HL-60/S4 treated with retinoic acid at 250 ng/mL for 4 days and 3 days (cell line): Measurements from ENCODE around the gene CTTNBP2NL.
"Not testable (repeated sequence)": the region's sequence is repeated elsewhere in the genome, so short reads cannot be mapped to it uniquely, and the experiment has no call there.

Source experiments
- in situ Hi-C: fragments of 300-500 bp; cut with MboI; formaldehyde crosslinking; loops from 2 replicates; pipeline ENCODE4 v1.7.0; 2022; ENCODE audit warnings: low sequenced_read_pairs

Gene CTTNBP2NL

DNA sequence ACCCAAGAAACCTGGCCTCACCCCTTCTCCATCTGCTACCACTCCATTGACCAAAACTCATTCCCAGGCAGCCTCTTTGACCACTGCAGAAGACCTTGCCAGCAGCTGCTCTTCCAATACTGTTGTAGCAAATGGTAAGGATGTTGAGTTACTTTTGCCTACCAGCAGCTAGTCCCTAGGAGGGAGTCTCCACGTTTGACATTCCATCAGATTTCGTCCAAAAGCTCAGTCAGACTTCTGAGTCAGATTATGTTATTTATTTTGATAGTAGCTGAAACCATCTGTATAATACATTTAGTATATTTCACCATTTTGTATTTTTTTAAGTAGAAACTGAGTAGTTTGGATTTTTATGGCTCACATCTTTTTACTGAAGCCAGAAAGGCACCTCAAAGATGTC is 61.2 kb downstream of the CTTNBP2NL start:
- in situ Hi-C loops, result no loop called here

DNA sequence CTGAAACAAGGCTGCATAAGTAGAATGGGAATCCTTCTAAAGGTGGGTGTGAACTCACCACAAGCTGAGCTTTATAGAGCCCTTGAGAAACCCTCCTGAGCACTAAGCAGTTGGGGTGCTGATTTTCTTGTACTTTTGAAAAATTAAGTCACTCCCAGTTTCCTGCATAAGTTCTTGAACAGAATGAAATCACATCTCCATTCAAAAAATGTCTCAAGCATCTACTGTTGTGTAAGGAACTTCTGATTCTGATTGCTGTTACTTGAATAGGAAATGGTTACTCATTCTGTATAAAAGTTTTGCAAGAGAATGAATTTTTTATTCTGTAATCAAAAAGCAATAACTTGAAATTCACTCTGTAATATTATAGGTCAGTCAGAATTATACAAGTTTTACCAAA is 61.9 kb downstream of the CTTNBP2NL start:
- in situ Hi-C loops, result no loop called here

- in situ Hi-C loops, result no loop called here
Measured at GRCh38 chr1:112458756-112459155, 62.7 kb downstream of the CTTNBP2NL start.

DNA sequence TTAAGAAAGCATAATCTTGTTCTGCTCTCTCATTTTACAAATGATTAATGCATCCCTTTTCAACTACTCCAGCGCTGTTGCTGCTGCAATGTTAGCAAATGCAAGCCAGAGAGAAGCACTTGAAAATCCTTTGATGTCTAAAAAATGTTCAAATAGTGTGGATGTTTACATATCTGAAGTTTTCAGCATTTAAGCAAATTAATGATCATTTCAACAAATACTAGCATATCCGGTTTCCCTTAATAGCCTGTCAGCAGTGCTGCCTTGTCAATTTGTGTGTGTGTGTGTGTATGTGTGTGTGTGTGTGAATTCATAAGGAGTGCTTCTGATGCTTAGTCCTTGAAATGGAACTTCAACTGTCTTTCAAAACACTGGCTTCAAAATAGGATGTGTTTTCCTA is 64.6 kb downstream of the CTTNBP2NL start:
- in situ Hi-C loops, result no loop called here

DNA sequence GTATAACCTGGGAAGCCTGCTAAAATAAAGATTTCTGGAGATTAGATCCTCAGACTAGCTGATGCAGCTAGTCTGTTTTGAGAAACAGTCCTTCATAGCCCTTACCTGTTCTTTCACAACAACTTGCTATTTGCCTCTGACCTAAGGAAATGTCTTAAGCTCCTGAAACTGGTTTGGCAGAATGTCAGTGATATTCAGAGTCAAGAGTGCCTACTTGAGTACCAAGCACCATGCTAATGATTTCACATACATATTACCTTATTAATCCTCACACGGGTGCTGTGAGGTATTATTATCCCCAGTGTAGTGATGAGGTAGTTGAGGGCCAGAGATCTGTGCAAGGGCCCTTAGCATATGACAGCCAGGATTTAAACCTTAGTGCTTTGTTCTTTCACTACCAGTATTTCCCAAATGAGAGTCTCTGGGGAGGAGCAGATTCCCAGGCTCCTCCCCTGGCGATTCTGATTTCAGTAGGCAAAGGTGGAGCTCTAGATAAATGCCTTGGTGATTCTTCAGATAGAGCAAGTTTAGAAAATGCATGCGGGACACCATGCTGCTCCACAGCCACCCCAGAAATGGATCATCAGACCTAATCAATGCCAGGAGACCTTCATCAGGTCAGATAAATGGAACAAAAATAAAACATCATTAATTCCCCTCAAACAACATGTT is 65.3 kb downstream of the CTTNBP2NL start:
- in situ Hi-C loops, result no loop called here

GRCh38 chr1:112462953-112463279 is 66.9 kb downstream of the CTTNBP2NL start:
- in situ Hi-C loops, result no loop called here

GRCh38 chr1:112464501-112464900 is 68.5 kb downstream of the CTTNBP2NL start:
- in situ Hi-C loops, result no loop called here

DNA sequence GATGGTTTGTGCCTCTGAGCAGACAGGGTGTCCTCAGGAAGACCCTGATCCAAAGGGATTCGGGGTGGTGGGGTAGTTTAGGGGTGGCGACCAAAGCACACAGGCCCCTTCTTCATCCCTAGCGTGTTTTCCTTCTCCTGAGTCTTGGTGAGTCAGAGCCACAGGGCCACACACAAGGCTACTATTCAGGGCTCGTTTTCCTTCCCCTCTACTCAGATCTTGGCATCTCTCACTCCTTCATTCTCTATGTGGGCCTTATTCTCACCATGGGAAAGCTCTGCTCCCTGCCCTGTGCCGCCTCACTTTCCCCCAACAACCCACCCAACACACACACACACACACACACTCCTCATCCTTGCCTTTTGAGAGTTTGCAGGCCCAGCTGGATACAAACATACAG is 69.1 kb downstream of the CTTNBP2NL start:
- in situ Hi-C loops, result no loop called here

GRCh38 chr1:112466078-112466660 is 70.2 kb downstream of the CTTNBP2NL start:
- in situ Hi-C loops, result no loop called here

- in situ Hi-C loops, result not testable (repeated sequence)
Measured at GRCh38 chr1:112470324-112470723, 74.3 kb downstream of the CTTNBP2NL start.

GRCh38 chr1:112470966-112471365 is 75.0 kb downstream of the CTTNBP2NL start:
- in situ Hi-C loops, result no loop called here

DNA sequence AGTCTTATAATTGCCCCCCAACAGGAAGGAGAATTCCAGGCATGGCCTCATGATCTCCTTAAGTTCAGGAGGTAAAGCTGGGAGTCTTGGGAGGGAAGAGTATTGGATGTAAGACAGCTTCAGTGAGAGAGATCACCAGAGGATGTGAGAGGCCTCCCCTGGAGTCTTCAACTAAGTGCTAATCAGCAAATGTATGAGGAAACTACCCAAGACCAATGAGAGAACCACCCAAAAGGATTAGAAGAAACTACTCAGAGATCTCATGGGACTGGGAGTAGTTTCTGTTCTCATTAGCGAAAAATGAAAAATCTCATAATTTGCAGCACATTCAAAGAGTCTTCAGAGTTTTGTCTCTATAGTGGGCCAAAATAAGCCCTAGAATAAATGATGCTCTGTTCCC is 76.1 kb downstream of the CTTNBP2NL start:
- in situ Hi-C loops, result no loop called here

DNA sequence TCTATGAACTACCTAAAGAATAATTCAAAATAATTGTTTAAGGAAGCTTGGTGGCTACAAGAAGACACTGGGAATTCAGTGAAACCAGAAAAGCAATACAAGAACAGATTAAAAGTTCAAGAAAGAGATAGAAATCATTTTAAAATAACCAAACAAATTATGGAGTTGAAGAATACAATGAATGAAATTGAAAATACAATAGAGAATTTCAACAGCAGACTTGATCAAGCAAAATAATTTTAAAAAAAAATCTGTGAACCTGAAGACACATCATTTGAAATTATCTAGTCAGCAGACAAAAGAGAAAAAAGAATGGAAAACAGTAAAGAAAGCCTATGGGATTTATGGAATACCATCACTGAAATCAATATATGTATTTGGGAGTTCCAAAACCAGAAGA is 81.5 kb downstream of the CTTNBP2NL start:
- in situ Hi-C loops, result no loop called here

DNA sequence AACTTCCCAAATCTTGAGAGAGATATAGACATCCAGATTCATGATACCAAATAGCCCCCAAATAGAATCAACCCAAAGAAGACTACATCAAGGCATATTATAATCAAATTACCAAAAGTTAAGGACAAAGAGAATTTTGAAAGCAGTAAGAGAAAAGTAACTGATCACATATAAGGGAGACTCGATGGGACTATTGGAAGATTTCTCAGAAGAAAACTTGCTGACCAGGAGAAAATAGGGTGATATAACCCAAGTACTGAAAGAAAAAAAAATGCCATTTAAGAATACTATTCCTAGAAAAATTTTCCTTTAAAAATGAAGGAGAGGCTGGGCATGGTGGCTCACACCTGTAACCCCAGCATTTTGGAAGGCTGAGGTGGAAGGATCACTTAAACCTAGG is 82.3 kb downstream of the CTTNBP2NL start:
- in situ Hi-C loops, result no loop called here

DNA sequence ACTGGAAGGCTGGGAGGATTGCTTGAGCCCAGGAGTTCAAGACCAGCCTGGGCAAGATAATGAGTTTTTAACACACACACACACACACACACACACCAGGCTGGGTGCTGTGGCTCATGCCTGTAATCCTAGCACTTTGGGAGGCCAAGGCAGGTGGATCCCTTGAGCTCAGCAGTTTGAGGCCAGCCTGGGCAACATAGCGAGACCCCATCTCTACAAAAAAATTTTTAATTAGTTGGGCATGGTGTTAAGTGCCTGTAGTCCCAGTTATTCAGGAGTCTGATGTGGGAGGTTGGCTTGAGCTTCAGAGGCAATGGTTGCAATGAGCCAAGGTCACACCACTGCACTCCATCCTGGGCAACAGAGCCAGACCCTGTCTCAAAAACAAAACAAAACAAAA is 90.0 kb downstream of the CTTNBP2NL start:
- in situ Hi-C loops, result not testable (repeated sequence)

GRCh38 chr1:112487686-112488085 is 91.7 kb downstream of the CTTNBP2NL start:
- in situ Hi-C loops, result not testable (repeated sequence)

GRCh38 chr1:112488141-112488540 is 92.1 kb downstream of the CTTNBP2NL start:
- in situ Hi-C loops, result no loop called here

DNA sequence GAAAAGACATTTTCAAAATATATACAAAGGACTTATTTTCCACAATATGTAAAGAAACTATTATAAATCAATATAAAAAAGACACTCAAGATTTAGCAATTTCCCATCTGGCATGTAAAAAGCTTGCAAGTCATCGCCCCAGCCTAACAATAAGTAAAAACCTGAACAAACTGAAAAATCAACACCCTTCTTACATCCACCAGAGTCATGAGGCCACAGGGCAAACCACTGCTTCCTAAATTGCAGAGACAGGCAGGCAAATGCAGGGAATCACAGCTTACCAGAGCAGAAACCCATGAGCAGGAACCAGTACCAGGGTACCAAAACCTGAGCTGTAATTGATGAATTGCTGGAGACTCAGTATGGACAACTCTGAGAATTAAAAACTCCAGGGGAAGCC is 96.1 kb downstream of the CTTNBP2NL start:
- in situ Hi-C loops, result no loop called here

GRCh38 chr1:112493351-112493750 is 97.3 kb downstream of the CTTNBP2NL start:
- in situ Hi-C loops, result no loop called here

DNA sequence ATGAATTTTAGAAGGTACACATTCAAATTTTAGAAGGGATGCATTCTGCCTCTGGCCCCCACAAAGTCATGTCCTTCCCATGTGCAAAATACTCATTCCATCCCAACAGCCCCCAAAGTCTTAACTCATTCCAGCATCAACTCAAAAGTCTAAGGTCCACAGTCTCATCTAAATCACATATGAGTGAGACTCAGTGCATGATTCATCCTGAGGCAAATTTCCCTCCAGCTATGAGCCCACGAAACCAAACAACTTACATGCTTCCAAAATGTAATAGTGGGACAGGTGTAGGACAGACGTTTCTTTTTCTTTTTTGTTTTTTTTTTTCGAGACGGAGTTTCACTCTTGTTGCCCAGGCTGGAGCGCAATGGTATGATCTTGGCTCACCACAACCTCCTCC is 100.3 kb downstream of the CTTNBP2NL start:
- in situ Hi-C loops, result no loop called here

- in situ Hi-C loops, result no loop called here
Measured at GRCh38 chr1:112501810-112502641, 106.0 kb downstream of the CTTNBP2NL start.

DNA sequence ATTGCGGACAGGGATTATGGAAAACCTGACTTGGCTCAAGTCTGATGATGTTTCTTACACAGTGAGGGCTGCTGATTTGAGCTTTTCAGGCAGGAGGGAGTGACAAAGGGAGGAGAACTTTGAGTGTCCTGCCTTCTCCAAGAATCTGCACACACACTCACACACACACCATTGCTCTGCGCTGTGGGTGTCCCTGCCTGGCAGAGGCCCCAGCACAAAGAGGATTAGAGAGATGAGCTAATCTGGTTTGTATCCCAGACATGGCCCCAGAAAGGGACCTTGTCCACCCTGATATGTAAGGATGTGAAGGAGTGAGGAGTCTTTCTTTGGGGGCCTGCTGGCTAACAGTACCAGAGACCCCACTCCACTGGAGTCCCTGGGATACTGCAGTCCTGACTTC is 106.8 kb downstream of the CTTNBP2NL start:
- in situ Hi-C loops, result no loop called here
